ENCODE results near the gene ARHGAP30.

The ARHGAP30 gene

DNA sequence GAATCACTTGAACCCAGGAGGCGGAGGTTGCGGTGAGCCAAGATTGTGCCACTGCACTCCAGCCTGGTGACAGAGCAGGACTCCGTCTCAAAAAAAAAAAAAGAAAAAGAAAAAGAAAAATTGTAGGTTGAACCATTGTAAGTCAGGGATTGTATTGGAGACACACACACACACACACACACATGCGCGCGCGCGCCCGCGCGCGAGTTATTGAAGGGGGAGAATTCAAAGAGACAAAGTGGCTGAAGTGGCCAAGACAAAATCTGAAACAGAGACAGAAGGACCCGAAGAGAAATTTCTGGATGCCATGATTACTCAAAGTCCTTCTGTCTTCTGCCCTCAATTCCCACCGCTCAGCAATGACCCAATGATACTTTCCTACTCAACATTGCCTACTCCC is 24.8 kb upstream of the ARHGAP30 start:
- Histone ChIP-seq H3K23ac (ENCODE audit: low read length) (no peak overlapping the region), H2BK15ac (replicated peaks; ENCODE audit: low read depth) (no peak overlapping the region), H3K4me3 (ENCODE audit: low read length) (no peak overlapping the region), H3K27ac (ENCODE audit: low read depth, low read length) (no peak overlapping the region), H3K36me3 (ENCODE audit: control insufficient read depth, insufficient read depth, low read length) (no peaks in the 10 kb centered on the region), H3K18ac (ENCODE audit: low read length) (no peak overlapping the region), H3K4ac (ENCODE audit: low read depth, low read length) (no peak overlapping the region), H3K4me2 (ENCODE audit: low read length) (no peak overlapping the region), H2AK5ac (ENCODE audit: low read length) (no peak overlapping the region), H3K27me3 (ENCODE audit: insufficient read depth, low read length, poor library complexity) (no peaks in the 10 kb centered on the region), H3K79me2 (ENCODE audit: control insufficient read depth, insufficient read depth, low read length) (no peaks in the 10 kb centered on the region), H2BK5ac (ENCODE audit: low read length) (no peak overlapping the region), H4K8ac (ENCODE audit: low read depth, low read length) (no peak overlapping the region), H3K56ac (ENCODE audit: low read length) (no peak overlapping the region), H3K4me1 (ENCODE audit: control insufficient read depth, low read depth, low read length) (no peaks in the 10 kb centered on the region), H3K79me1 (ENCODE audit: low read length) (no peaks in the 10 kb centered on the region), H3K9ac (ENCODE audit: low read length) (no peak overlapping the region), H2BK120ac (ENCODE audit: low read depth, low read length) (no peak overlapping the region), H4K5ac (ENCODE audit: low read length) (no peak overlapping the region)
- no CpG with 5 or more reads among the region's 14 CpGs for WGBS (ENCODE audit: extremely low coverage, insufficient coverage, low lambda C conversion rate)
- DNase-seq: no peak

DNA sequence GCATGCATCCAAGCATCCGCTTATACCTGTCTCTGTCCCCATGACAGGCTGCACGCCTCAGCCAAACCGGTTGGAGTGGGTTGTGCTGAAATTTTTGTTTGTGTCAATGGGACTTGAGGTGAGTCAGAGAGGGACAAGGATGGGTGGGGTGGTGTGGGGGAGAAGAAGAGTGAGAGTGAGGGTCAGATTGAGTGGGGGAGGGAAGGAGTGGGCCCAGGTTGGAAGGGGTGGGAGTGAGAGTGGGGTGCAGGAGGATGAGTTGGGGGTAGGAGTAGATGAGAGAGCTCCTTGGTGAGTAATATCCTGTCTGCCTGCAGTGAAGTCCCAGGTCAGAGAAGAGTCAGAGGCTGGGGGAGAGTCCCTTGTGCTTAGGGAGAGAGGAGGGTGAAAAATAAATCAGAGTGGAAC is 22.9 kb upstream of the ARHGAP30 start:
- Histone ChIP-seq H3K79me1 (ENCODE audit: low read length) (no peaks in the 10 kb centered on the region), H2BK120ac (ENCODE audit: low read depth, low read length) (no peak overlapping the region), H3K18ac (ENCODE audit: low read length) (no peak overlapping the region), H4K5ac (ENCODE audit: low read length) (no peak overlapping the region), H3K56ac (ENCODE audit: low read length) (no peak overlapping the region), H3K4me1 (ENCODE audit: control insufficient read depth, low read depth, low read length) (no peaks in the 10 kb centered on the region), H2AK5ac (ENCODE audit: low read length) (no peak overlapping the region), H3K79me2 (ENCODE audit: control insufficient read depth, insufficient read depth, low read length) (no peaks in the 10 kb centered on the region), H3K27ac (ENCODE audit: low read depth, low read length) (no peak overlapping the region), H4K8ac (ENCODE audit: low read depth, low read length) (no peak overlapping the region), H3K4me2 (ENCODE audit: low read length) (no peak overlapping the region), H3K4me3 (ENCODE audit: low read length) (no peak overlapping the region), H3K4ac (ENCODE audit: low read depth, low read length) (no peak overlapping the region), H3K9ac (ENCODE audit: low read length) (no peak overlapping the region), H3K36me3 (ENCODE audit: control insufficient read depth, insufficient read depth, low read length) (no peaks in the 10 kb centered on the region), H3K27me3 (ENCODE audit: insufficient read depth, low read length, poor library complexity) (no peaks in the 10 kb centered on the region), H2BK5ac (ENCODE audit: low read length) (no peak overlapping the region), H2BK15ac (replicated peaks; ENCODE audit: low read depth) (no peak overlapping the region), H3K23ac (ENCODE audit: low read length) (no peak overlapping the region)
- no CpG with 5 or more reads among the region's 3 CpGs for WGBS (ENCODE audit: extremely low coverage, insufficient coverage, low lambda C conversion rate)
- DNase-seq: no peak

GRCh38 chr1:161091796-161092507 is 22.3 kb upstream of the ARHGAP30 start:
- H2AK5ac ChIP-seq (ENCODE audit: low read length): no peak overlapping the region
- H3K27me3 ChIP-seq (ENCODE audit: insufficient read depth, low read length, poor library complexity): no peaks in the 10 kb centered on the region
- no peak overlapping the region for H2BK15ac ChIP-seq (replicated peaks; ENCODE audit: low read depth)
- H3K4me3 ChIP-seq (ENCODE audit: low read length): no peak overlapping the region
- H3K9ac ChIP-seq (ENCODE audit: low read length): no peak overlapping the region
- no peak overlapping the region for H3K56ac ChIP-seq (ENCODE audit: low read length)
- no peak for DNase-seq
- H4K8ac ChIP-seq (ENCODE audit: low read depth, low read length): no peak overlapping the region
- no peaks in the 10 kb centered on the region for H3K4me1 ChIP-seq (ENCODE audit: control insufficient read depth, low read depth, low read length)
- H3K79me2 ChIP-seq (ENCODE audit: control insufficient read depth, insufficient read depth, low read length): no peaks in the 10 kb centered on the region
- no peak overlapping the region for H3K27ac ChIP-seq (ENCODE audit: low read depth, low read length)
- no peaks in the 10 kb centered on the region for H3K79me1 ChIP-seq (ENCODE audit: low read length)
- H4K5ac ChIP-seq (ENCODE audit: low read length): no peak overlapping the region
- H3K4me2 ChIP-seq (ENCODE audit: low read length): no peak overlapping the region
- no peak overlapping the region for H3K23ac ChIP-seq (ENCODE audit: low read length)
- no peak overlapping the region for H2BK120ac ChIP-seq (ENCODE audit: low read depth, low read length)
- no peak overlapping the region for H3K4ac ChIP-seq (ENCODE audit: low read depth, low read length)
- no CpG with 5 or more reads among the region's 7 CpGs for WGBS (ENCODE audit: extremely low coverage, insufficient coverage, low lambda C conversion rate)
- H2BK5ac ChIP-seq (ENCODE audit: low read length): no peak overlapping the region
- no peaks in the 10 kb centered on the region for H3K36me3 ChIP-seq (ENCODE audit: control insufficient read depth, insufficient read depth, low read length)
- no peak overlapping the region for H3K18ac ChIP-seq (ENCODE audit: low read length)

DNA sequence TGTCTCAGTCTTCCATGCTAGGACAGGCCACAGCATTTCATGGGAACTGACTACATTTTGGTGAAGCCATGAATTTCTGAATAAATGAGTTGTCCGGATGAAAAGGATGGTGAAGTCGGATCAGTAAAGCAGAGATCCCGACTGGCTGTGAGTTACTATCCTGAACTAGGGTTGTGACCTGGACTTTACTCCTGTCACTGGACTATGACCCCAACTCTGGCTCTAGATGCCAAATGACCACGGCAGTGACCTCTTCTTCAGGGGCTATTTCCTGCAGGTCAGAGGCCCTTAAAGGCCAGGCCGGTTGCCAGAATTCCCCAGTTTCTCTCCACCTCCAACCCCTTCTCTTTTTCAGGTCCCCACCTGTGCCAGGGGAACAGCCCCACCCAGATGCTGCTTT is 21.4 kb upstream of the ARHGAP30 start:
- Histone ChIP-seq H3K23ac (ENCODE audit: low read length) (no peak overlapping the region), H3K56ac (ENCODE audit: low read length) (no peak overlapping the region), H4K8ac (ENCODE audit: low read depth, low read length) (no peak overlapping the region), H3K79me2 (ENCODE audit: control insufficient read depth, insufficient read depth, low read length) (no peaks in the 10 kb centered on the region), H3K18ac (ENCODE audit: low read length) (no peak overlapping the region), H4K5ac (ENCODE audit: low read length) (no peak overlapping the region), H2AK5ac (ENCODE audit: low read length) (no peak overlapping the region), H3K9ac (ENCODE audit: low read length) (no peak overlapping the region), H3K79me1 (ENCODE audit: low read length) (no peaks in the 10 kb centered on the region), H2BK5ac (ENCODE audit: low read length) (no peak overlapping the region), H2BK120ac (ENCODE audit: low read depth, low read length) (no peak overlapping the region), H3K4me3 (ENCODE audit: low read length) (no peak overlapping the region), H3K4me1 (ENCODE audit: control insufficient read depth, low read depth, low read length) (no peaks in the 10 kb centered on the region), H3K27ac (ENCODE audit: low read depth, low read length) (no peak overlapping the region), H3K27me3 (ENCODE audit: insufficient read depth, low read length, poor library complexity) (no peaks in the 10 kb centered on the region), H3K4ac (ENCODE audit: low read depth, low read length) (no peak overlapping the region), H2BK15ac (replicated peaks; ENCODE audit: low read depth) (no peak overlapping the region), H3K4me2 (ENCODE audit: low read length) (no peak overlapping the region), H3K36me3 (ENCODE audit: control insufficient read depth, insufficient read depth, low read length) (no peaks in the 10 kb centered on the region)
- no CpG with 5 or more reads among the region's 5 CpGs for WGBS (ENCODE audit: extremely low coverage, insufficient coverage, low lambda C conversion rate)
- DNase-seq: no peak

DNA sequence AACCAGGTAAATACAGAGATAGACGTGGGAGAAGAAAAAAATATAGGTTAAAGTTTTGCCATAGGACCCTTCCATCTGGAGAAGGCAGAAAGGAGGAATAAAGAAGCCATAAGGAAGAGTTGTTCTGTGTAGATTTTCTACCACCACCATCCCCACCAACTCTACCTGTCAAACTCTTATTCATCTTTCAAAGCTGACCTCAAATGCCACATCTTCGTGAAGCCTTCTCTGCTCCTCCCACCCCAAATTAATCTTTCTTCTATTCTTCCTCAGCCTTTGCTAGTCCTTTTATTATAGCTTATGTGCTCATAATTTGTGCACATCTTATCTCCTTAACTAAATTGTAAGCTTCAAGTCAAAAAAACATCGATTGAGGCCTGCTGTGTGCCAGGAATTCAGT is 20.9 kb upstream of the ARHGAP30 start:
- H4K5ac ChIP-seq (ENCODE audit: low read length): no peak overlapping the region
- no peaks in the 10 kb centered on the region for H3K27me3 ChIP-seq (ENCODE audit: insufficient read depth, low read length, poor library complexity)
- H3K27ac ChIP-seq (ENCODE audit: low read depth, low read length): no peak overlapping the region
- no peak overlapping the region for H3K18ac ChIP-seq (ENCODE audit: low read length)
- H3K23ac ChIP-seq (ENCODE audit: low read length): no peak overlapping the region
- no peaks in the 10 kb centered on the region for H3K36me3 ChIP-seq (ENCODE audit: control insufficient read depth, insufficient read depth, low read length)
- no CpG with 5 or more reads among the region's 3 CpGs for WGBS (ENCODE audit: extremely low coverage, insufficient coverage, low lambda C conversion rate)
- DNase-seq: no peak
- H2BK120ac ChIP-seq (ENCODE audit: low read depth, low read length): no peak overlapping the region
- no peak overlapping the region for H2BK5ac ChIP-seq (ENCODE audit: low read length)
- H3K4ac ChIP-seq (ENCODE audit: low read depth, low read length): no peak overlapping the region
- no peaks in the 10 kb centered on the region for H3K4me1 ChIP-seq (ENCODE audit: control insufficient read depth, low read depth, low read length)
- no peak overlapping the region for H3K9ac ChIP-seq (ENCODE audit: low read length)
- no peak overlapping the region for H3K56ac ChIP-seq (ENCODE audit: low read length)
- no peak overlapping the region for H2BK15ac ChIP-seq (replicated peaks; ENCODE audit: low read depth)
- H2AK5ac ChIP-seq (ENCODE audit: low read length): no peak overlapping the region
- H3K4me2 ChIP-seq (ENCODE audit: low read length): no peak overlapping the region
- no peaks in the 10 kb centered on the region for H3K79me1 ChIP-seq (ENCODE audit: low read length)
- no peaks in the 10 kb centered on the region for H3K79me2 ChIP-seq (ENCODE audit: control insufficient read depth, insufficient read depth, low read length)
- H4K8ac ChIP-seq (ENCODE audit: low read depth, low read length): no peak overlapping the region
- no peak overlapping the region for H3K4me3 ChIP-seq (ENCODE audit: low read length)

DNA sequence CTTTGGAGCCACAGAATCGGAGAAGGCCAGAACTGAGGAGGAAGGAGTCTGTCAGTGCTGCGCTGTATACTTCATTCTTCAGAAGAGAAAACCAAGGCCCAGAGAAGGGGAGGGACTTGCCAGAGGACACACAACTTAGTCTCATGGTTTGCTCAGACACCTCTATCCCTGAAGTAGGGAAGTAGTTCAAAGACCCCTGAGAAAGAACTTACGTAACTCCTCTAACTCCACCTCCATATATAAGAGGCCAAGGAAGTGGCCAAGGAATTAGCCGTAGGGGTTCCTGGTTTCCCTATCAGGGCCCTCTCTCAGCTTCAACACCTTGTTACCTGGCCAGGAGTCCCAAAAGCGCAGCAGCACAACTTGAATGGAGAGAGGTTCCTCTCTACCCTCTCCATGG is 20.2 kb upstream of the ARHGAP30 start:
- Histone ChIP-seq H2AK5ac (ENCODE audit: low read length) (no peak overlapping the region), H3K27me3 (ENCODE audit: insufficient read depth, low read length, poor library complexity) (no peaks in the 10 kb centered on the region), H3K27ac (ENCODE audit: low read depth, low read length) (no peak overlapping the region), H3K9ac (ENCODE audit: low read length) (no peak overlapping the region), H3K23ac (ENCODE audit: low read length) (no peak overlapping the region), H2BK15ac (replicated peaks; ENCODE audit: low read depth) (no peak overlapping the region), H3K36me3 (ENCODE audit: control insufficient read depth, insufficient read depth, low read length) (no peaks in the 10 kb centered on the region), H2BK120ac (ENCODE audit: low read depth, low read length) (no peak overlapping the region), H3K4ac (ENCODE audit: low read depth, low read length) (no peak overlapping the region), H2BK5ac (ENCODE audit: low read length) (no peak overlapping the region), H3K18ac (ENCODE audit: low read length) (no peak overlapping the region), H3K4me3 (ENCODE audit: low read length) (no peak overlapping the region), H3K4me2 (ENCODE audit: low read length) (no peak overlapping the region), H3K79me1 (ENCODE audit: low read length) (no peaks in the 10 kb centered on the region), H3K79me2 (ENCODE audit: control insufficient read depth, insufficient read depth, low read length) (no peaks in the 10 kb centered on the region), H3K4me1 (ENCODE audit: control insufficient read depth, low read depth, low read length) (peaks cover 1% of the 10 kb centered on the region), H4K5ac (ENCODE audit: low read length) (no peak overlapping the region), H3K56ac (ENCODE audit: low read length) (no peak overlapping the region), H4K8ac (ENCODE audit: low read depth, low read length) (no peak overlapping the region)
- no CpG with 5 or more reads among the region's 5 CpGs for WGBS (ENCODE audit: extremely low coverage, insufficient coverage, low lambda C conversion rate)
- no peak for DNase-seq
